Stimulated activated CD4-positive, alpha-beta T cell treated with anti-CD3 and anti-CD28 coated beads, Interleukin-12 subunit alpha, Interleukin-12 subunit beta, amount 100 ng/mL, for 4 hours (primary cell): ENCODE measurements around the gene FOXE3.
"Not testable (repeated sequence)": the region's sequence is repeated elsewhere in the genome, so short reads cannot be mapped to it uniquely, and the experiment has no call there.

Experiments
- DNase-seq: peaks from one replicate; pipeline ENCODE4 v3.0.0-alpha.2; 2020

Gene FOXE3

GRCh38 chr1:47452426-47452825, 36.3 kb downstream of the FOXE3 start:
- no peak for DNase-seq

- not testable (repeated sequence) for DNase-seq
Observed at GRCh38 chr1:47453910-47454309, 37.8 kb downstream of the FOXE3 start.

DNA sequence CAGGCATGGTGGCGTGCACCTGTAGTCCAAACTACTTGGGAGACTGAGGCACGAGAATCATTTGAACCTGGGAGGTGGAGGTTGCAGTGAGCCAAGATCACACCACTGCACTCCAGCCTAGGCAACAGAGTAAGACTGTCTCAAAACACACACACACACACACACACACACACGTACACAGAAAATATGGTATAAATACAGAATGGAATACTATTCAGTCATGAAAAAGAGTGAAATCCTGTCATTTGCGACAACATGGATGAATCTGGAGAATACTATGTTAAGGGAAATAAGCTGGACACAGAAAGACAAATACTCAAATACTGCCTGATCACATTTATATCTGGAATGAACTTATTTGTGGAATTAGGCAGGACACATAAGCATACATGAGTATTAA, 40.2 kb downstream of the FOXE3 start:
- no peak for DNase-seq

DNA sequence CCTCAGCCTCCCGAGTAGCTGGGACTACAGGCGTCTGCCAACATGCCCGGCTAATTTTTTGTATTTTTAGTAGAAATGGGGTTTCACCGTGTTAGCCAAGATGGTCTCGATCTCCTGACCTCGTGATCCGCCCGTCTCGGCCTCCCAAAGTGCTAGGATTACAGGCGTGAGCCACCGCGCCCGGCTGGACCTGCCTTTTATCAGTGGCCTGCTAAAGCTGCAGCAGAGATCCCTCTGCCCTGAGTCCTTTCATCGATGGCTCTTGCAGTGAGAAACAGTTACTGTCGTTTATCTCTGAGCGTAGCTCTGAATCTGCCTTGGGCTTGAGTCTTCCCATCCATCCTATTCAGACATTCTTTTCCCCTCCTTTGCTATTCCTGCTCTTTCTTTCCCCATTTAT, 41.5 kb downstream of the FOXE3 start:
- not testable (repeated sequence) for DNase-seq

- no peak for DNase-seq
Observed at GRCh38 chr1:47459253-47459788, 43.2 kb downstream of the FOXE3 start.

- no peak for DNase-seq
Observed at GRCh38 chr1:47460040-47460439, 44.0 kb downstream of the FOXE3 start.

- no peak for DNase-seq
Observed at GRCh38 chr1:47460456-47460855, 44.4 kb downstream of the FOXE3 start.

DNA sequence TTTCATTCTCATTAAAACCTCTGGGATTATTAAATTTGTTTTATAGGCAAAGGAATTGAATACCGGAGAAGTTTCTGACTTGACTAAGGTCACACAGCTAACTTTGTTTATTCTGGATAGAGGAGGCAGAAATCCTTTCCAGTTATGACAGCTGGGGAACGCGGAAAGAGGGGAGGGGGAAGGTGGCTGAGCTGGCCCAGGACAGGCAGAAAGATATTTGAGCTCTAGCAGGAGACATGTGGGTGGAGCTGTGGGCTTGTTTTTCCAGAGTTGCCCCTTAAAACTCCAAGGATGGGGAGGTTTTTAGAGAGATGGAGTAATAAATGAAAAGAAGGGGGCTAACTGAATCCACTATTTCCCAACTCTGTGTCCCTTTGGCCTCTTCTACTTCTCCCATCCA, 49.5 kb downstream of the FOXE3 start:
- DNase-seq = no peak
